Gastrocnemius medialis (tissue), 4 donors: ENCODE results near the gene PRORP.

ENCODE experiments used
- POLR2A ChIP-seq, 2 donors: fragments of 450-650 bp; IDR thresholded peaks; one replicate each; pipeline ENCODE4 v1.6.1; 2017; ENCODE audit warnings: antibody characterized with exemption in 2 of 2, mild to moderate bottlenecking in 2 of 2, moderate library complexity in 2 of 2
- TF ChIP-seq, protein P1 (sequence below), 5 experiments: fragments of 450-650 bp in 3 of 5; fragments of 200-600 bp in 2 of 5; sonication (generic) in 2 of 5; IDR thresholded peaks in 4 of 5; conservative IDR thresholded peaks in 1 of 5; 1 replicate in 4 of 5; 2 replicates in 1 of 5; pipeline ENCODE4 v1.5.1; 2016 to 2019; ENCODE audit warnings: antibody characterized with exemption in 5 of 5, mild to moderate bottlenecking in 3 of 5, moderate library complexity in 3 of 5

DNA sequence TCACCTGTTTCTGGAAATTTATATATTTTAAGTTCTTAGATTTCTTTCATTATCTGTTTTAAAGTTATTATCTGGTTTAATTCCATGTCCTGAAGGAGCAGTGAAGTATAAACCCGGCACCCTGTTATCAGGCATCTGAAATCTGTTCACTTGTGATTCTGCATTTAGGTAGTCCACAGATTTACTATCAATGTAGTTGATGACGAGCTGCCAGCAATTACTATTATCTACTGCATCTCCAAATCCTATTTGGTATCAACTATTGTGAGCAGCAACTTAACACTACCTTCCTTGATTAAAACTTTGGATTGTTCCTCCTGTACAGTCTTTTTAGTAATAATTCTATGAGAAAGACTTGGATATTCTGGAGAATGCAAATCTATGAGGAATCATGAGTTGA lies 36.1 kb downstream of the PRORP start:
- TF ChIP-seq, protein P1, sequence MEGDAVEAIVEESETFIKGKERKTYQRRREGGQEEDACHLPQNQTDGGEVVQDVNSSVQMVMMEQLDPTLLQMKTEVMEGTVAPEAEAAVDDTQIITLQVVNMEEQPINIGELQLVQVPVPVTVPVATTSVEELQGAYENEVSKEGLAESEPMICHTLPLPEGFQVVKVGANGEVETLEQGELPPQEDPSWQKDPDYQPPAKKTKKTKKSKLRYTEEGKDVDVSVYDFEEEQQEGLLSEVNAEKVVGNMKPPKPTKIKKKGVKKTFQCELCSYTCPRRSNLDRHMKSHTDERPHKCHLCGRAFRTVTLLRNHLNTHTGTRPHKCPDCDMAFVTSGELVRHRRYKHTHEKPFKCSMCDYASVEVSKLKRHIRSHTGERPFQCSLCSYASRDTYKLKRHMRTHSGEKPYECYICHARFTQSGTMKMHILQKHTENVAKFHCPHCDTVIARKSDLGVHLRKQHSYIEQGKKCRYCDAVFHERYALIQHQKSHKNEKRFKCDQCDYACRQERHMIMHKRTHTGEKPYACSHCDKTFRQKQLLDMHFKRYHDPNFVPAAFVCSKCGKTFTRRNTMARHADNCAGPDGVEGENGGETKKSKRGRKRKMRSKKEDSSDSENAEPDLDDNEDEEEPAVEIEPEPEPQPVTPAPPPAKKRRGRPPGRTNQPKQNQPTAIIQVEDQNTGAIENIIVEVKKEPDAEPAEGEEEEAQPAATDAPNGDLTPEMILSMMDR (IDR thresholded peaks at IDR 0.05 in 4 of 5, conservative IDR thresholded peaks at IDR 0.05 in 1 of 5), result no peak
- TF ChIP-seq POLR2A (IDR thresholded peaks at IDR 0.05), result no peak
